Neuronal stem cell (in vitro differentiated cells): ENCODE results near the gene ADORA3.

Experiments used
- DNase-seq: peaks from one replicate; pipeline ENCODE4 v3.0.0-alpha.2; 2013; ENCODE audit warnings: low spot score
- H2AFZ ChIP-seq: one replicate; pipeline ENCODE4 v1.6.1; 2013; ENCODE audit warnings: mild to moderate bottlenecking, low read length, inconsistent platforms
- H2AK5ac ChIP-seq: 2 replicates; pipeline ENCODE4 v1.6.1; 2013; ENCODE audit warnings: low read depth, mild to moderate bottlenecking, inconsistent platforms, low read length, moderate library complexity, mixed read lengths
- H2BK120ac ChIP-seq: 2 replicates; pipeline ENCODE4 v1.6.1; 2013; ENCODE audit warnings: low read depth, mild to moderate bottlenecking, inconsistent platforms, low read length, moderate library complexity, mixed read lengths
- H2BK12ac ChIP-seq: one replicate; pipeline ENCODE4 v1.6.1; 2013; ENCODE audit warnings: low read length, inconsistent platforms
- H2BK15ac ChIP-seq: 2 replicates; pipeline ENCODE4 v1.6.1; 2013; ENCODE audit warnings: mild to moderate bottlenecking, low read length, inconsistent platforms, mixed read lengths
- H2BK5ac ChIP-seq: one replicate; pipeline ENCODE4 v1.6.1; 2013; ENCODE audit warnings: inconsistent platforms, mild to moderate bottlenecking, low read length, moderate library complexity
- H3K14ac ChIP-seq: one replicate; pipeline ENCODE4 v1.6.1; 2013; ENCODE audit warnings: low read length, inconsistent platforms
- H3K18ac ChIP-seq: 2 replicates; pipeline ENCODE4 v1.6.1; 2013; ENCODE audit warnings: low read length, inconsistent platforms
- H3K23ac ChIP-seq: 2 replicates; pipeline ENCODE4 v1.6.1; 2013; ENCODE audit warnings: low read depth, mild to moderate bottlenecking, mixed read lengths, low read length, inconsistent platforms; ENCODE audit not compliant: poor library complexity
- H3K27ac ChIP-seq: replicated peaks from 3 replicates; pipeline ENCODE4 v1.5.1; 2013; ENCODE audit warnings: low read length, inconsistent platforms
- H3K27me3 ChIP-seq, 3 experiments: 2 replicates each; pipeline ENCODE4 v1.6.1; 2013; ENCODE audit warnings: low read length in 3 of 3, mild to moderate bottlenecking in 2 of 3, inconsistent platforms in 1 of 3, low read depth in 1 of 3, mixed read lengths in 1 of 3, moderate library complexity in 1 of 3; ENCODE audit not compliant: control insufficient read depth in 3 of 3, insufficient read depth in 3 of 3
- H3K36me3 ChIP-seq, 2 donors: replicated peaks in 1 of 2; 2 replicates each; pipeline ENCODE4 v1.6.1; 2013; ENCODE audit warnings: low read length in 2 of 2; ENCODE audit not compliant: control insufficient read depth in 2 of 2, insufficient read depth in 2 of 2
- H3K4ac ChIP-seq: 2 replicates; pipeline ENCODE4 v1.6.1; 2013; ENCODE audit warnings: inconsistent platforms, mild to moderate bottlenecking, low read length, moderate library complexity
- H3K4me1 ChIP-seq, 2 donors: 1 replicate in 1 of 2; 2 replicates in 1 of 2; pipeline ENCODE4 v1.6.1; 2013; ENCODE audit warnings: low read length in 2 of 2, low read depth in 1 of 2; ENCODE audit not compliant: control insufficient read depth in 2 of 2, insufficient read depth in 1 of 2
- H3K4me2 ChIP-seq: one replicate; pipeline ENCODE4 v1.6.1; 2013; ENCODE audit warnings: mild to moderate bottlenecking, low read length, inconsistent platforms; ENCODE audit not compliant: insufficient read depth, poor library complexity, severe bottlenecking
- H3K4me3 ChIP-seq, 2 donors: 2 replicates each; pipeline ENCODE4 v1.5.1; 2013; ENCODE audit warnings: low read length in 2 of 2, mild to moderate bottlenecking in 2 of 2, inconsistent platforms in 1 of 2, moderate library complexity in 1 of 2
- H3K79me1 ChIP-seq: one replicate; pipeline ENCODE4 v1.6.1; 2013; ENCODE audit warnings: low read depth, mild to moderate bottlenecking, inconsistent platforms, low read length, moderate library complexity
- H3K9ac ChIP-seq: one replicate; pipeline ENCODE4 v1.6.1; 2013; ENCODE audit warnings: mild to moderate bottlenecking, low read depth, low read length, inconsistent platforms; ENCODE audit not compliant: poor library complexity
- H3K9me3 ChIP-seq, 2 donors: replicated peaks in 1 of 2; 2 replicates each; pipeline versions ENCODE3 to v1.6.1; 2013; ENCODE audit warnings: low read length in 2 of 2, mild to moderate bottlenecking in 2 of 2, inconsistent platforms in 1 of 2, low read depth in 1 of 2, mixed read lengths in 1 of 2, moderate library complexity in 1 of 2; ENCODE audit not compliant: control insufficient read depth in 2 of 2, insufficient read depth in 1 of 2
- H4K8ac ChIP-seq: one replicate; pipeline ENCODE4 v1.6.1; 2013; ENCODE audit warnings: low read depth, mild to moderate bottlenecking, inconsistent platforms, low read length, moderate library complexity
- H4K91ac ChIP-seq: one replicate; pipeline ENCODE4 v1.6.1; 2013; ENCODE audit warnings: low read length, low read depth, mild to moderate bottlenecking, inconsistent platforms; ENCODE audit not compliant: poor library complexity
- WGBS, 2 donors: extraction: QIAGEN DNeasy Blood & Tissue Kit; methylation state at CpG; one replicate each; pipeline ENCODE4 v1.1.7; 2013; ENCODE audit warnings: missing lambda C conversion rate in 2 of 2, mixed read lengths in 1 of 2; ENCODE audit not compliant: insufficient read length in 2 of 2, insufficient replicate concordance in 1 of 2; ENCODE audit errors: extremely low coverage in 2 of 2; 5-methylcytosine and 5-hydroxymethylcytosine counted together

Gene ADORA3

GRCh38 chr1:111517469-111518225 lies 14.2 kb upstream of the ADORA3 start:
- no peak overlapping the region for H3K18ac ChIP-seq
- no peak overlapping the region for H3K4me2 ChIP-seq
- peaks cover 0 to 6% (median 0%) of the 10 kb centered on the region in 3 experiments for H3K27me3 ChIP-seq
- DNase-seq = no peak
- no CpG with 5 or more reads among the region's 1 CpG for WGBS, 2 donors
- no peak overlapping the region for H4K8ac ChIP-seq
- no peak overlapping the region for H2BK120ac ChIP-seq
- H2AK5ac ChIP-seq = no peak overlapping the region
- H3K79me1 ChIP-seq = no peaks in the 10 kb centered on the region
- no peak overlapping the region for H2BK5ac ChIP-seq
- no peaks in the 10 kb centered on the region for H3K9me3 ChIP-seq
- H3K27ac ChIP-seq = no peak overlapping the region
- no peak overlapping the region for H3K23ac ChIP-seq
- H2BK15ac ChIP-seq = no peak overlapping the region
- H4K91ac ChIP-seq = no peak overlapping the region
- no peak overlapping the region for H3K9ac ChIP-seq
- no peaks in the 10 kb centered on the region for H3K36me3 ChIP-seq
- H3K4ac ChIP-seq = no peak overlapping the region
- no peaks in the 10 kb centered on the region for H3K4me1 ChIP-seq
- H2BK12ac ChIP-seq = no peak overlapping the region
- H3K14ac ChIP-seq = no peak overlapping the region
- H3K4me3 ChIP-seq = no peak overlapping the region
- H2AFZ ChIP-seq = no peak overlapping the region

GRCh38 chr1:111516005-111516535 lies 12.6 kb upstream of the ADORA3 start:
- Histone ChIP-seq H2BK120ac (no peak overlapping the region), H3K27ac (no peak overlapping the region), H3K79me1 (no peaks in the 10 kb centered on the region), H2AK5ac (peak overlapping the region; percentile 44), H4K8ac (peak overlapping the region; percentile 74), H3K9ac (peak overlapping the region; percentile 45), H2BK5ac (no peak overlapping the region), H2BK12ac (no peak overlapping the region), H3K36me3 (no peaks in the 10 kb centered on the region), H3K4me1 (no peaks in the 10 kb centered on the region), H3K9me3 (no peaks in the 10 kb centered on the region), H3K4ac (no peak overlapping the region), H4K91ac (no peak overlapping the region), H3K14ac (no peak overlapping the region), H3K27me3 (peaks cover 0 to 6% (median 0%) of the 10 kb centered on the region in 3 experiments), H3K18ac (peak overlapping the region; percentile 76), H3K23ac (peak overlapping the region; percentile 45), H2BK15ac (no peak overlapping the region), H3K4me3 (peak overlapping the region in 1 of 2 donors; percentile 16), H3K4me2 (no peak overlapping the region), H2AFZ (peak overlapping the region; percentile 40)
- DNase-seq = no peak
- no CpG with 5 or more reads among the region's 13 CpGs for WGBS, 2 donors

GRCh38 chr1:111515291-111516004 lies 12.0 kb upstream of the ADORA3 start:
- no peak overlapping the region for H3K4me3 ChIP-seq
- no peak overlapping the region for H4K91ac ChIP-seq
- peak overlapping the region; percentile 58 for H3K14ac ChIP-seq
- H2BK5ac ChIP-seq = no peak overlapping the region
- peak overlapping the region; percentile 74 for H4K8ac ChIP-seq
- H3K36me3 ChIP-seq = no peaks in the 10 kb centered on the region
- no CpG with 5 or more reads among the region's 40 CpGs for WGBS, 2 donors
- no peaks in the 10 kb centered on the region for H3K4me1 ChIP-seq
- no peak overlapping the region for H3K27ac ChIP-seq
- no peak for DNase-seq
- H2BK15ac ChIP-seq = no peak overlapping the region
- peak overlapping the region; percentile 40 for H2AFZ ChIP-seq
- H3K9ac ChIP-seq = peak overlapping the region; percentile 24
- no peak overlapping the region for H2BK12ac ChIP-seq
- H3K4ac ChIP-seq = no peak overlapping the region
- no peaks in the 10 kb centered on the region for H3K9me3 ChIP-seq
- peak overlapping the region; percentile 45 for H3K23ac ChIP-seq
- H2BK120ac ChIP-seq = no peak overlapping the region
- no peak overlapping the region for H3K4me2 ChIP-seq
- H2AK5ac ChIP-seq = peak overlapping the region; percentile 44
- peak overlapping the region; percentile 76 for H3K18ac ChIP-seq
- peaks cover 0 to 6% (median 0%) of the 10 kb centered on the region in 3 experiments for H3K27me3 ChIP-seq
- no peaks in the 10 kb centered on the region for H3K79me1 ChIP-seq
